ENCODE measurements around the gene IL4I1.
"Not testable (repeated sequence)": the region's sequence is repeated elsewhere in the genome, so short reads cannot be mapped to it uniquely, and the experiment has no call there.

The IL4I1 gene

DNA sequence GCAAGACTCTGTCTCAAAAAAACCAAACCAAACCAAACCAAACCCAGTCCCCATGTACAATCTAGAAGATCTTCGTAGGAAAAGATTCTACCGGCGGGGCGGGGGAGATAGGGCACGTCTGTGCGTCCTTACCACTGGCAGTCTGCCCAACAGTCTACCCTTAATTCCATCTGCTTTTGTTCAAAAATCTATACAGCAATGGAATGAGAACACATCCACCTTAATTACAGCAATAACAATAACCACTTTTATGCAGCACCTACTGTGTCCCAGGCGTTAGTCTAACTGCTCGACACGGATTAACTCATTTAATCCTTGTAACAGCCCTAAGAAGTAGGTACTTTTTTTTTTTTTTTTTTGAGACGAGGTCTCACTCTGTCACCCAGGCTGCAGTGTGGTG is 29.8 kb upstream of the IL4I1 start:
- no peak for DNase-seq
- H3K36me3 ChIP-seq (replicated peaks) = peaks cover 22% of the 10 kb centered on the region
- TF ChIP-seq, protein P1, sequence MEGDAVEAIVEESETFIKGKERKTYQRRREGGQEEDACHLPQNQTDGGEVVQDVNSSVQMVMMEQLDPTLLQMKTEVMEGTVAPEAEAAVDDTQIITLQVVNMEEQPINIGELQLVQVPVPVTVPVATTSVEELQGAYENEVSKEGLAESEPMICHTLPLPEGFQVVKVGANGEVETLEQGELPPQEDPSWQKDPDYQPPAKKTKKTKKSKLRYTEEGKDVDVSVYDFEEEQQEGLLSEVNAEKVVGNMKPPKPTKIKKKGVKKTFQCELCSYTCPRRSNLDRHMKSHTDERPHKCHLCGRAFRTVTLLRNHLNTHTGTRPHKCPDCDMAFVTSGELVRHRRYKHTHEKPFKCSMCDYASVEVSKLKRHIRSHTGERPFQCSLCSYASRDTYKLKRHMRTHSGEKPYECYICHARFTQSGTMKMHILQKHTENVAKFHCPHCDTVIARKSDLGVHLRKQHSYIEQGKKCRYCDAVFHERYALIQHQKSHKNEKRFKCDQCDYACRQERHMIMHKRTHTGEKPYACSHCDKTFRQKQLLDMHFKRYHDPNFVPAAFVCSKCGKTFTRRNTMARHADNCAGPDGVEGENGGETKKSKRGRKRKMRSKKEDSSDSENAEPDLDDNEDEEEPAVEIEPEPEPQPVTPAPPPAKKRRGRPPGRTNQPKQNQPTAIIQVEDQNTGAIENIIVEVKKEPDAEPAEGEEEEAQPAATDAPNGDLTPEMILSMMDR (IDR thresholded peaks at IDR 0.05; ENCODE audit: low read depth, low read length, missing control alignments) = no peak
- no peak overlapping the region for H3K4me3 ChIP-seq (ENCODE audit: low read depth, low read length)
- in situ Hi-C loops (cut with HindIII; ENCODE audit: low pct_ligation_motif_present, low sequenced_read_pairs) = no loop called here
- H3K27ac ChIP-seq = no peak overlapping the region
- no peaks in the 10 kb centered on the region for H3K27me3 ChIP-seq (replicated peaks)

DNA sequence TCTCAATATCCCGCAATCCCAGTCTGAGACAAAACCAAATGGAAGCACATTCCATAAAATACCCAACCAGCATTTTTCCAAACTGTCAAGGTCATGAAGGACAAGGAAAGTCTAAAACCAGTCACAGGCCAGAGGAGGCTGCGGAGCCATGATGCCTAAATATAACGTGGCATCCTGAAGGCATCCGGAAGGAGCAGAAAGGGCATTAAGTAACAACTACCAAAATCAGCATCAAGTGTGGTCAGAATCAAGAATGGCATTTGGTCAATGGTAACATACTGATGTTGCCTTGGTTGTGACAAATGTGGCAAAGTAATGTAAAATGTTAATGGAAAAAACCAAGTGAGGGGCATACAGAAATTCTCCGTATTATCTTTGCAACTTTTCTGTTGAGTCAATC is 28.8 kb upstream of the IL4I1 start:
- no peak overlapping the region for H3K27ac ChIP-seq
- TF ChIP-seq, protein P1 (IDR thresholded peaks at IDR 0.05; ENCODE audit: low read depth, low read length, missing control alignments) = no peak
- H3K36me3 ChIP-seq (replicated peaks) = peaks cover 22% of the 10 kb centered on the region
- H3K27me3 ChIP-seq (replicated peaks) = no peaks in the 10 kb centered on the region
- no peak overlapping the region for H3K4me3 ChIP-seq (ENCODE audit: low read depth, low read length)
- in situ Hi-C loops (cut with HindIII; ENCODE audit: low pct_ligation_motif_present, low sequenced_read_pairs) = no loop called here
- DNase-seq = no peak

DNA sequence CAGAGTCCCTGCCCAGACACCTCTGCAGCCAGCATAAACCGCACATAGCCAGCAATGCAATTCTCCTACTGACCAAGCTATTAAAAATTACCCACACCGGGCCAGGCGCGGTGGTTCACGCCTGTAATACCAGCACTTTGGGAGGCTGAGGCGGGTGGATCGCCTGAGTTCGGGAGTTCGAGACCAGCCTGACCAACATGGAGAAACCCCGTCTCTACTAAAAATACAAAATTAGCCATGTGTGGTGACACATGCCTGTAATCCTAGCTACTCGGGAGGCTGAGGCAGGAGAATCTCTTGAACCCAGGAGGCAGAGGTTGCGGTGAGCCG is 28.2 kb upstream of the IL4I1 start:
- DNase-seq = not testable (repeated sequence)

DNA sequence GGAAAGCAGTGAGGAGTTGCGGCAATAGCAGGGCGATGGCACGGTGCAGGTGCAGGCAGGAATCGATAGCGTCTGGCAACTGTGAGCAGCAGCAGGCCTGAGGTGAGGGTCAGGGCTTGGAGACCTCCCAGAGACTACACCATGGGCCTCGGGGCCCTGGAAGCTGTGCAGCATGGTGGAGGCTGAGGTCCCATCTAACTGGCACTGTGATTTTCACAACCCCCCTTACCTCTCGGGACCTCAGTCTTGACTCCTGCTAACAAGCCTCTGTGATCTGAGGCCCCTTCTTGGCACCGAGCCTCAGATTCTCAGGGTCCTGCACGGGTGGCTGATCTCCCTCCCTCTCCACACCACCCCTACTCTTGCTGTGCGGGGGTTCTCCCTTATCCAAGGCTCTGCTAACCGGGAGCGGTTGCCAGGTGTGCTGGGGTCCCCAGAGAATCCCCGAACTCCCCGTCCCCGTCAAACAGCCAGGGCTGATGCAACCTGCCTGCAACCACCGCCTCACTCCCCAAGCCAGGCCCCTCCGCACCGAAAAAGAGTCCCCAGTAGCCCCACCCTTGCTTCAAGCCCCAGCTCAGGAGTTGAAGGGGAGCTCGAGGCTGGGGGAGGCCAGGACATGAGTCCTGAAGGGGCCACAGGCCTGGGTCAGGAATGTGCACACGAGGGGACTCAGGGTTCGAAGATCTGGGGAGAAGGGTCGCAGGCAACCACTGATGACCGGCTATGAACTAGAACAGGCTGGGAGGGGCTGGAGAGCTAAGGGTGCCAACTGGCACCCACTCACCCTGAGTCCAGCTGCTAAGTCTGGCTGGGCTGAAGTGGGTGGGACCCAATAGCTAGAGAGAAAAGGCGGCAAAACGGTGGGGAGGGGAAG is 27.6 kb upstream of the IL4I1 start:
- TF ChIP-seq, protein P1 (IDR thresholded peaks at IDR 0.05; ENCODE audit: low read depth, low read length, missing control alignments) = no peak
- no peak overlapping the region for H3K27ac ChIP-seq
- no peak for DNase-seq
- H3K36me3 ChIP-seq (replicated peaks) = peaks cover 24% of the 10 kb centered on the region
- no peaks in the 10 kb centered on the region for H3K27me3 ChIP-seq (replicated peaks)
- no peak overlapping the region for H3K4me3 ChIP-seq (ENCODE audit: low read depth, low read length)
- in situ Hi-C loops (cut with HindIII; ENCODE audit: low pct_ligation_motif_present, low sequenced_read_pairs) = no loop called here

More for the DNA sequence above, 28.2 kb upstream of the IL4I1 start:
- H3K4me3 ChIP-seq (ENCODE audit: low read depth, low read length); H3K27me3 ChIP-seq (replicated peaks); in situ Hi-C loops (cut with HindIII; ENCODE audit: low pct_ligation_motif_present, low sequenced_read_pairs); H3K27ac ChIP-seq: not testable (repeated sequence)
- H3K36me3 ChIP-seq (replicated peaks) = peaks cover 24% of the 10 kb centered on the region

DNA sequence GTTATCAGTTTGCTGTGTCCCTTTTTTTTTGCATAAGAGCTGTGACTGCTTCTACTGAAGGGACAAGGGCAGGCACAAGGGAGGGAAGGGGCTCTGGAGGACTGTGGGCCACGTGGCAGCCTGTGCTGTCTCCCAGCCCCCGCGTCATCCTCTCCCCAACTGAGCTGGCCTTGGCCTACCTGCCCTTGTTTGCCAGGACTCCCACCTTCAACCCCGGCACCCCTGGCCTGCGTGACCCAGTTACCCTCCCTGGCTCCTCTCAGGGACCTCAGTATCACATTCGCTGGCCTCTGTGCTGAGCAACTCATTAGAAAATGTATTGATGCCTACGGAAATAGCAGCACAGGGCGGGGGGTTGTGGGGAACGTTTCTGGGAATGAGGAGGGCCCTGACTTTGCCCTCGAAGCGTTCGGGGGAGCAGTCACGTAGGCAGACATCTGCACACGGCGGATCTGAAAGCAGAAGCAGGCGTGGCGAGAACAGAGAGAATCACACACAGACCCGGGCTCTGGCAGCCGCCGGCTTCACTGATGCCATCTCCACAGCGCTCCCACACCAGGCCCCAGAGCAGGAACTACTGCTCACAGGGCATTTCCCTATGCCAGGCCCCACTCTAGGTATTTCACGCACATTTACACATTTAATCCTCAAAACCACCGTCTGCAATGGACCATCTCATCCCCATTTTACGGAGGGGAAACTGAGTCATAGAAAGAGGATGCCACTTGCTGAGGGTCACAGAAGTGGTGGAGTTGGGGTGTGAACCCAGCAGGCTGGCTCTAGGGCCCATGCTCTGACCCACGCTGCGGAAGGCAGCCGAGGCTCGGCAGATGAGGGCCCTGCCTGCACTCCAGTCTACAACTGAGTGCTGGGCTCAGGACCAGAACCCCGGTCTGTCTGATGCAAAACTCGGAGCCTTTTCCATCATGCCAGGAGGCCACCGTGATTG is 26.6 kb upstream of the IL4I1 start:
- in situ Hi-C loops (cut with HindIII; ENCODE audit: low pct_ligation_motif_present, low sequenced_read_pairs) = no loop called here
- no peak for DNase-seq
- H3K27ac ChIP-seq = no peak overlapping the region
- TF ChIP-seq, protein P1 (IDR thresholded peaks at IDR 0.05; ENCODE audit: low read depth, low read length, missing control alignments) = no peak
- no peak overlapping the region for H3K4me3 ChIP-seq (ENCODE audit: low read depth, low read length)
- peaks cover 26% of the 10 kb centered on the region for H3K36me3 ChIP-seq (replicated peaks)
- H3K27me3 ChIP-seq (replicated peaks) = no peaks in the 10 kb centered on the region

Measured in brain microvascular endothelial cell (primary cell).